ENCODE data around the gene LGALS7B.
"Not testable (repeated sequence)": the region's sequence is repeated elsewhere in the genome, so short reads cannot be mapped to it uniquely, and the experiment has no call there.

LGALS7B gene

DNA sequence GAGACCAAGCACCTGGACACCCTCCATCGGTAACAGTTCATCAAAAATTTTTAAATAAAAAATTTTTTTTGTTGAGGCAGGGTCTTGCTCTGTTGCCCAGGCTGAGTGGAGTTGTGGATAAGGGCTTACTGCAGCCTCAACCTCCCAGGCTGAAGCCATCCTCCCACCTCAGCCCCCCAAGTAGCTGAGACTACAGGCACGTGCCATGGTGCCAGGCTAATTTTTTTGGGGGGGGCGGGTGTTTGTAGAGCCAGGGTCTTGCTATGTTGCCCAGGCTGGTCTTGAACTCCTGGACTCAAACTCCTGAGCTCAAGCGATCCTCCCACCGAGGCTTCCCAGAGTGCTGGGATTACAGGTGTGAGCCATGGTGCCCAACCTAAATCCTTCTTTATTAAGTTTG, 4.7 kb downstream of the LGALS7B start:
- in situ Hi-C loops (cut with MboI; ENCODE audit: low pct_unique_long_range_greater_than_20kb, low sequenced_read_pairs, unreplicated experiment) = no loop called here
- TF ChIP-seq, protein P1, sequence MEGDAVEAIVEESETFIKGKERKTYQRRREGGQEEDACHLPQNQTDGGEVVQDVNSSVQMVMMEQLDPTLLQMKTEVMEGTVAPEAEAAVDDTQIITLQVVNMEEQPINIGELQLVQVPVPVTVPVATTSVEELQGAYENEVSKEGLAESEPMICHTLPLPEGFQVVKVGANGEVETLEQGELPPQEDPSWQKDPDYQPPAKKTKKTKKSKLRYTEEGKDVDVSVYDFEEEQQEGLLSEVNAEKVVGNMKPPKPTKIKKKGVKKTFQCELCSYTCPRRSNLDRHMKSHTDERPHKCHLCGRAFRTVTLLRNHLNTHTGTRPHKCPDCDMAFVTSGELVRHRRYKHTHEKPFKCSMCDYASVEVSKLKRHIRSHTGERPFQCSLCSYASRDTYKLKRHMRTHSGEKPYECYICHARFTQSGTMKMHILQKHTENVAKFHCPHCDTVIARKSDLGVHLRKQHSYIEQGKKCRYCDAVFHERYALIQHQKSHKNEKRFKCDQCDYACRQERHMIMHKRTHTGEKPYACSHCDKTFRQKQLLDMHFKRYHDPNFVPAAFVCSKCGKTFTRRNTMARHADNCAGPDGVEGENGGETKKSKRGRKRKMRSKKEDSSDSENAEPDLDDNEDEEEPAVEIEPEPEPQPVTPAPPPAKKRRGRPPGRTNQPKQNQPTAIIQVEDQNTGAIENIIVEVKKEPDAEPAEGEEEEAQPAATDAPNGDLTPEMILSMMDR (IDR thresholded peaks at IDR 0.05; ENCODE audit: extremely low read depth, insufficient read depth, missing control alignments) = no peak
- DNase-seq (ENCODE audit: low spot score) = no peak

DNA sequence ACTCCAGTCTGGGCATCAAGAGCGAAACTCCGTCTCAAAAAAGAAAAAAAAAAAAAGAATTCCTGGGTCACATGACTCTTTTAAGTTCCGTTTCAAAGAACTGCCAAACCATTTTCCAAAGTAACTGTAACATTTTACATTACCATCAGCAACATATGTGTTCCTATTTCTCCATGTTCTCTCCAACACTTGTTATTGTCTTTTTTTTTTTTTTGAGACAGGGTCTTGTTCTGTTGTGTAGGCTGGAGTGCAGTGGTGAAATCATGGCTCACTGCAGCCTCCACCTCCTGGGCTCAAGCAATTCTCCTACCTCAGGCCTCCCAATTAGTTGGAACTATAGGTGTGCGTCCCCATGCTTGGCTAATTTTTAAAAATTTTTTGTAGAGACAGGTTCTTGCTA, 6.5 kb downstream of the LGALS7B start:
- no peak for DNase-seq (ENCODE audit: low spot score)
- TF ChIP-seq, protein P1 (IDR thresholded peaks at IDR 0.05; ENCODE audit: extremely low read depth, insufficient read depth, missing control alignments) = no peak
- in situ Hi-C loops (cut with MboI; ENCODE audit: low pct_unique_long_range_greater_than_20kb, low sequenced_read_pairs, unreplicated experiment) = no loop called here

DNA sequence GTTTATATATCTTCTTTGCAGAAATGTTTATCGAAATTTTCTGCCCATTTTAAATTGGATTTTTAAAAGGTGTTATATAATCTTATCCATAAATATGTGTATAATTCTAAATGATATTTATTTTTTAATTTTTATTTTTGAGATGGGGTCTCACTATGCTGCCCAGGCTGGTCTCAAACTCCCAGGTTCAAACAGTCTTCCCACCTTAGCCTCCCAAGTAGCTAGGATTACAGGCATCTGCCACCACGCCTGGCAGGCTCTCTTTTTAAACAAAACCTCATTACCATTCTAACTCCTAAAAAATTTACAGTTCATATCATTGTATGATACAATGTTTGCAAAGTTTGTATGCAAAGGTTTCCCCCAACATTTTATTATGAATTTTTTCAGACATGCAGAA, 7.2 kb downstream of the LGALS7B start:
- DNase-seq (ENCODE audit: low spot score) = no peak
- TF ChIP-seq, protein P1 (IDR thresholded peaks at IDR 0.05; ENCODE audit: extremely low read depth, insufficient read depth, missing control alignments) = no peak
- in situ Hi-C loops (cut with MboI; ENCODE audit: low pct_unique_long_range_greater_than_20kb, low sequenced_read_pairs, unreplicated experiment) = no loop called here

DNA sequence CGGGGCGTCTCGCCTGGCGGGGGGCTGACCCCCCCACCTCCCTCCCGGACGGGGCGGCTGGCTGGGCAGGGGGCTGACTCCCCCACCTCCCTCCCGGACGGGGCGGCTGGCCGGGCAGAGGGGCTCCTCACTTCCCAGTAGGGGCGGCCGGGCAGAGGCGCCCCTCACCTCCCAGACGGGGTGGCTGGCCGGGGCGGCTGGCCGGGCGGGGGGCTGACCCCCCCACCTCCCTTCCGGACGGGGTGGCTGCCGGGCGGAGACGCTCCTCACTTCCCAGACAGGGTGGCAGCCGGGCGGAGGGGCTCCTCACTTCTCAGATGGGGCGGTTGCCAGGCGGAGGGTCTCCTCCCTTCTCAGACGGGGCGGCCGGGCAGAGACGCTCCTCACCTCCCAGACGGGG, 8.8 kb downstream of the LGALS7B start:
- in situ Hi-C loops (cut with MboI; ENCODE audit: low pct_unique_long_range_greater_than_20kb, low sequenced_read_pairs, unreplicated experiment); DNase-seq (ENCODE audit: low spot score): not testable (repeated sequence)

DNA sequence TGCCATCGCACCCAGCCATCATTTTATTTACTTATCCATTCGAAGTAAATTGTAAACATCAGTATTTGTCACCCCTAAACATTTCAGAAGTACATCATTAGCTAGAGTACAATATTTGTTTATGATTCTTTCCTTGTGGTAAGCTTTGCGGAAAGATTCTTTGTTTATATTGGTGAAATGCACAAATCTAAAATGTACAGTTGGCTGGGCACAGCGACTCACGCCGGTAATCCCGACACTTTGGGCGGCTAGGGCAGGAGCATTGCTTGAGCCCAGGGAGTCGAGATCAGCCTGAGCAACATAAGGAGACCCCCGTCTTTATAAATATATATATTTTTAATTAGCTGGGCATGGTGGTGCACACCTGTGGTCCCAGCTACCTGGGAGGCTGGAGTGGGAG, 10.1 kb downstream of the LGALS7B start:
- in situ Hi-C loops (cut with MboI; ENCODE audit: low pct_unique_long_range_greater_than_20kb, low sequenced_read_pairs, unreplicated experiment) = no loop called here
- TF ChIP-seq, protein P1 (IDR thresholded peaks at IDR 0.05; ENCODE audit: extremely low read depth, insufficient read depth, missing control alignments) = no peak
- no peak for DNase-seq (ENCODE audit: low spot score)

DNA sequence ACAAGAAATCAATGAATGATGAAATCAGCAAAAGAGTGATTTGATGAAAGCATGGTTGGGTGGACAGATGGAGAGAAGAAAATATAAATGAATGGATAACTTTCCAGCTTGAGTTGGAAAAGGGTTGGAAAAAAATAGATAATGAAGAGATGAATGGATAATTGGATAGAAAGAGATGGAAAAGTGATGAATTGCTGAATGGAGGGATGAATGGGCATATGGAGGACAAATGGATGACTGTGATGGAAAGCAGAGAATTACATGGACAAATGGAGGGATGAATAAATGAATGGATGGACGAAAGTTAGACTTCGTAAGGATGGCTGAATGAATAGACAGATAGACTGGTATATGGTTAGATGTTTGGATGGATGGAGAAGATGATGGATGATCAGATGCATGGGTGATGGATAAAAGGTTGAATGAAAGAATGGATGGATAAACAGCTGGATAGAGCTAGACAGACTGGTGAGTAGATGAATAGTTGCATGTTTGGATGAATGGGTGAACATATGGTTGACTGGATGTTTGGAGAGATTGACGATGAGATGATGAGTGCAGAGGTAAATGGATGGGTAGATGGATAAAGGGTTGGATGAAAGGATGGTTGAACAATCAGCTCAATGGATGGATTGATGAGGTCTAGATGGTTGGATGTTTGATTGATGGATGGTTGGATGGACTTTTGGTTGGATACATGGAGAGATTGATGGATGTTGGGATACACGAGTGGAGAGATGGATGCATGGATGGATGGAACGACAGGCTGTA, 11.8 kb downstream of the LGALS7B start:
- in situ Hi-C loops (cut with MboI; ENCODE audit: low pct_unique_long_range_greater_than_20kb, low sequenced_read_pairs, unreplicated experiment) = no loop called here
- no peak for DNase-seq (ENCODE audit: low spot score)
- TF ChIP-seq, protein P1 (IDR thresholded peaks at IDR 0.05; ENCODE audit: extremely low read depth, insufficient read depth, missing control alignments) = no peak

GRCh38 chr19:38801359-38802095, 12.5 kb downstream of the LGALS7B start:
- TF ChIP-seq, protein P1 (IDR thresholded peaks at IDR 0.05; ENCODE audit: extremely low read depth, insufficient read depth, missing control alignments) = no peak
- no peak for DNase-seq (ENCODE audit: low spot score)
- in situ Hi-C loops (cut with MboI; ENCODE audit: low pct_unique_long_range_greater_than_20kb, low sequenced_read_pairs, unreplicated experiment) = no loop called here

Measured in GM13977 (cell line).